IMR-90 (cell line): Measurements from ENCODE around the gene SIX2.

Experiments
- CTCF ChIP-seq: conservative IDR thresholded peaks from 2 replicates; pipeline ENCODE4 v1.5.1; 2012; ENCODE audit warnings: mild to moderate bottlenecking, low read depth, low read length, improper control_type of control experiment
- ELK1 ChIP-seq: fragments of 150-350 bp; IDR thresholded peaks from 2 replicates; pipeline ENCODE4 v1.6.1; 2016; ENCODE audit warnings: low read depth, mild to moderate bottlenecking, low read length, moderate library complexity, borderline replicate concordance
- FOS ChIP-seq: fragments of 150-350 bp; IDR thresholded peaks from 2 replicates; pipeline ENCODE4 v1.6.1; 2016; ENCODE audit warnings: low read depth, low read length
- MAFK ChIP-seq: IDR thresholded peaks from 2 replicates; pipeline ENCODE4 v1.6.1; 2012; ENCODE audit warnings: low read depth, low read length, improper control_type of control experiment
- POLR2A ChIP-seq: IDR thresholded peaks from 2 replicates; pipeline ENCODE4 v1.6.1; 2012; ENCODE audit warnings: mild to moderate bottlenecking, low read depth, low read length
- RAD21 ChIP-seq: IDR thresholded peaks from 2 replicates; pipeline ENCODE4 v1.6.1; 2012; ENCODE audit warnings: low read length, improper control_type of control experiment
- RCOR1 ChIP-seq: IDR thresholded peaks from 2 replicates; pipeline ENCODE4 v1.6.1; 2012; ENCODE audit warnings: mild to moderate bottlenecking, low read length, improper control_type of control experiment; ENCODE audit not compliant: insufficient replicate concordance
- RFX5 ChIP-seq: IDR thresholded peaks from 2 replicates; pipeline ENCODE4 v1.8.0; 2012; ENCODE audit warnings: low read depth, mild to moderate bottlenecking, low read length, moderate library complexity
- USF2 ChIP-seq: fragments of 150-350 bp; IDR thresholded peaks from 2 replicates; pipeline ENCODE4 v1.6.1; 2017; ENCODE audit warnings: mild to moderate bottlenecking, antibody characterized with exemption, low read length, low read depth

GRCh38 chr2:45033302-45033701 is 24.1 kb upstream of the SIX2 start:
- no peak for TF ChIP-seq ELK1
- no peak for TF ChIP-seq RAD21
- no peak for TF ChIP-seq USF2
- no peak for TF ChIP-seq CTCF
- no peak for TF ChIP-seq RCOR1
- no peak for TF ChIP-seq MAFK
- TF ChIP-seq FOS = no peak
- no peak for TF ChIP-seq POLR2A
- TF ChIP-seq RFX5 = no peak
